Astrocyte of the hippocampus (primary cell): ENCODE measurements around the gene VAX1.
"Not testable (repeated sequence)": the region's sequence is repeated elsewhere in the genome, so short reads cannot be mapped to it uniquely, and the experiment has no call there.

Source experiments
- DNase-seq: peaks from one replicate; pipeline ENCODE4 v3.0.0; 2011; ENCODE audit warnings: low read depth, low spot score

VAX1 gene

GRCh38 chr10:117135026-117135372, 3.1 kb downstream of the VAX1 start:
- peak; percentile 42 for DNase-seq

- DNase-seq, result peak; percentile 63
These were observed 3.6 kb downstream of the VAX1 start for GRCh38 chr10:117134306-117135025.

- no peak for DNase-seq
These were observed 4.1 kb downstream of the VAX1 start for GRCh38 chr10:117134056-117134305.

DNA sequence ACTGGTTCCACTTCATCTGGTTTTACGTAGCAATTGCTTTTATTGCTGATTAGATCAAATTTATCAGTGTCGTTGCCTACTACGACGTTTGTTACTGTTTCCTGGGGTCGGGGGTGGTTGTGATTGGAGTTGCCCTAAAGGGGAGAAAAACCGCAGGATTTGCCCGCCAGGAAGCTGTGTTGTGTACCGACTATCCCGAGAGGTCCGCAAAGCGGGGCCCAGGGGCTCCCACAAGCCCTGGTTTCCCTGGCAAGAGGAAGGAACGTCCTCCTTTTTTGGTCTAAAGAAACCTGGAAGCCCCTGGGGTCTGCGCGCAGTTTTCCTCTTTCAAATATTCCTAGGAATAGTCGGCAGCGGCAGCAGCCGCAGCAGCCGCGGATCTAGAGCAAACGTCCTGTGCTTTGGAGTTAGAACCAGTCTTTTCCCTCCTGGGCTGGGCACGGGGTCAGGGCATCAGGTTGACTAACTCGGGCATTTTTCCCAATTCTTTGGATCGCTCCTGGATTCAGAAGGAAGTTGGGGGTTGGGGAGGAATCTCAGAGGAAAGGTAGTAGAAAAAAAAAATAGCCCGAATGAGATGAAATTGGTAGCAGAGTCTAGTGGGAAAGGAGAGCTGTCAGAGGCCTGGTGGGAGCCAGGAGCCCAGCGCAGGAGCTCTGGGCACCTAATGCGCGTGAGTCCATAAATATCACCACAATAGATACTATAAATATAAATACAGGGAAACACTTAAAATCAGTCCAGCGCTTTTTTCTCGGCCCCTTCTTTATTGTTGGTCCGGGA, 4.6 kb downstream of the VAX1 start:
- peak; percentile 50 for DNase-seq

DNA sequence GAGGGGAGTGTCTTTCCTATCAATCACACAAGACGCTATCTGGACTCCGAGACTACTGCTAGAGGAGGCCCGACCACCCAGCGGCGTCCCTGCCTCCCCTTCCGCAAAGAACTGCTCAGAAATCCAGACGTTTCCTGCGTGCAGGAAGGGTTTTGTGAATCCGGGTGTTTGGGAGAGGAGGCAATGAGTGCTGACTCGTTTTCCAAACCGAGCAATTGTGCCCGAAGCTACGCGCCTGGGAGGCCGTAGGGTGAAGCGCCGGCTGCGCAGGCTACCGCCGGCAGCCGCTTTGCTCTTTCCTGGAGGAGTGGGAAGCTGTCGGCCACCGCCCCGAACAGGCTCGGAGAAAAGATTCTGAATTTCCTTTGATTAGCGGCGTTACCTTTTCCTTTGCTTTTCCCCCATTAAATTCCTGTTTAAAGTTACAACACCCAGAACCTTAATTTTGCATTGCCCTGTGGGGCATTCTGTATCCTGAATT, 5.3 kb downstream of the VAX1 start:
- peak; percentile 51 for DNase-seq

GRCh38 chr10:117131376-117132327, 6.4 kb downstream of the VAX1 start:
- peak; percentile 42 for DNase-seq

DNA sequence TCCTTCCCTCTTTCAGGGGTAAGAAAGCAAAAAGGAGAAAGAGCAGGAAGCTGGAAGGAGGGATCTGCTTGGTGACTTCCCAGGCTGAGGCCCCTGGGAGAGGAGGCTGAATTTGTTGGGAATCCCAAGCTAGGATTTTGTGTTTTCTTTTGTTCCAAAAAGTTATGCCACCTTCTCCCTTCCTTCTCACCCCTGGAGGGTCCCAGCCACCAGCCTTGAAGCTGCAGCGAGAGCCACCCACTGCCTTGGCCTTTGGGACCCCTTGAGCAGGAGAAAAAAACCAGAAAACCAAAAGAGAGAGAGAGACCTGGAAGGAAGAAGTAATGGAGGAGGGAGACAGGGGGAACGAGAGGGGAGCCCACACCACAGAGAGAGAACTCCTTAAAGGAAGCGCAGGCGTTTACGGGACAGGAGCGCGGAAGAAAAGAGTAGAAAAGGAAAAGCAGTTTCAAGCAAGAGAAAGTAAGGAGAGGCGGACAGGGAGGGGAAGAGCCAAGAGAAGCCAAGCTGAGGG, 7.2 kb downstream of the VAX1 start:
- no peak for DNase-seq

DNA sequence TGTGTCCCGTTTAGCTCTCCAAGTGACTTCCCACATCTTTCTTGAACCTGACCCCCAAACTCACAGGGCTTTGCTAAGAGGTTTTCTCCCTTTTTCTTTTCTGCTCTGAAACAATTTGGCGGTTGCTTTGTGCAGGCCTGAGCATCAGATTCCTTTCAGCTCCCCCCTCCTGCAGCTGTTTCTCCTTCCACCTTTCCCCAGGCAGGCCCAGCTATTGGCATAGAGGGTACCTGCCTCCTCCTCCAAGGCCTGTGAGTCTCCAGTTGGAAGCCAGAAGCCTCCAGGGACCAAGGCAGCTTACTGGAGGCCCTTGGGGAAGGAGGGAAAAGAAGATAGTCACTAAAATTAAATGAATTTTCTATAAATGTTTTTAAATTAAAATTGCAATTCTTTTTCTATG, 7.7 kb downstream of the VAX1 start:
- DNase-seq, result no peak

- DNase-seq, result not testable (repeated sequence)
These were observed 11.4 kb downstream of the VAX1 start for GRCh38 chr10:117126645-117127044.

DNA sequence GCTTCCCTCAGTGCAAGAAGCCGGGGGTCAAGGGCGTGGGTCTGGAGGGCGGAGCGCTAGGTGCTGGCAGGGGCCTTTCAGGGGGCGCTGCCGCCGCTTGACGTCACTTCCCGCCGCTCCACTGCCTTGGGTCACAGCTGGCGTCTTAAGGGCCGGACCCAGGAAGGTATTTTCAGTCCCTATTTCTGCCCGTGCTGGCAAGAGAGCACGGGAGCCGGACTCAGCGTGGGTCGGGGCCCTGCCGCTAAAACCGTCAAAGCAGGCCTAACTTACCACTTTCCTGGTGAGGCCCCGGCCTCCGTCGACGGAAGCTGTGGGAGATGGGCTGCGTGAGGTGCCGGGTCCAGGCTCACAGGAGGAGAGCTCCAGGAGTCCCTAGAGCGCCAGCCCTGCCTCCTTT, 12.0 kb downstream of the VAX1 start:
- DNase-seq, result no peak

DNA sequence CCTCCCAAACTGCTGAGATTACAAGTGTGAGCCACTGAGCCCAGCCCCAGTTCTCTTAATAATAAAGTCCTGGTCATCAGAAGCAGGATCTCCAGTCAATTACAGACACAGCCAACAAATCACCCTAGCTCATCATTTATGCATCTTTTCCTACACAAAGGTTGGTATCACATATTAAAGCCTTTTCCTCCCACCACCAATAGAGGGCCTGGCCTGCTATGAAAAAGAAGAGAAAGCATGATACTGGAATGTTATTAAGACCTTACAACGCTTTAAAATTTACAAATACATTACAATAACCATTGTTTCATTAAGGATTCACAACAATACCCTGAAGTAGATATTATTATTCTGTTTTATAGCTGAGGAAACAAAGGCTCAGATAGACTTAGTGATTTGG, 25.9 kb downstream of the VAX1 start:
- DNase-seq, result no peak

- no peak for DNase-seq
These were observed 30.8 kb downstream of the VAX1 start for GRCh38 chr10:117107238-117107637.

DNA sequence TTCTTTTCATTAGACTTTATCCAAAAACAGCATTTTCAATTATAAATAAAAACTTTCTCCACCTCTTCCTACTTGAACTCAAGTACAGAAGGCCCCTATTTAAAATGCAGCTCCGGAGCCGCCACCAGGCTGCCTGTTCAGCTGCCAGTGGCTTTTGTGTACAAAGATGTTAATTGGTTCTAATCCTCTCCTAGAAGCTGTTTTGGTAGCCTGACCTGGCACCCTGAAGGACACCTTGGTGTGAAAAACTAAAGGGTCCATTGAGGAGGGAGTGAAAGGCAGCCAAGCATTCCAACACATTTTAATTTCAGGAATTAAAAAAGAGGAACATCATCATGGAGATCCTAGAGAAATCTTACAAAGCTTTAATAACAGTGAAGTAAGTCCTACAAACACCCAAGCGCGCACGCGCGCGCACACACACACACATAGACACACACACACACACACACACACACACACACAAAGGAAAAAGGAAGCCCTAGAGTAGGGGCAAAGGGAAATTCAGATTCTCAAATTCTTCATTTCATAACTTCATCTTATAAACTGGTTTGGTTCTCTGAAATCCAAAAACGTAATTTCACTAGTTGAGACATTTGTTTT, 41.4 kb downstream of the VAX1 start:
- peak; percentile 27 for DNase-seq

GRCh38 chr10:117094856-117095255, 43.2 kb downstream of the VAX1 start:
- no peak for DNase-seq

DNA sequence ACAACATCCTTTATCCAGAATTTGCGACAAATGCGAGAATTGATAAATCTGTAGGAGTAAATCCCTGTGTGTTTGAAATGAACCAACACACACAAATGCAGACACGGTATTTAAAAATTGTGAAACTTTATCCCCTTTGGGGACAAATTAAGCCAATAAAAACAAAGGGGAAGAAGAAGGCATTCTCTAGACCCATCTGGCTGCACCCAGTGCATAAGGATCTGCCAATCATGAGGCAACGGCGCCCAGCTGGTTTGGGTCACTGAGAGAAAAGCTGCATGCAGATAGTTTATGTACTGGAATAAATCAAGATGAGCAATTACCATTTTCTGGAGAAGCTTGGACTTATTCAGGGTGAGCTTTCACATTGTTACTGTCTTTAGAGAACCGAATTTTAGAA, 45.7 kb downstream of the VAX1 start:
- DNase-seq, result no peak

DNA sequence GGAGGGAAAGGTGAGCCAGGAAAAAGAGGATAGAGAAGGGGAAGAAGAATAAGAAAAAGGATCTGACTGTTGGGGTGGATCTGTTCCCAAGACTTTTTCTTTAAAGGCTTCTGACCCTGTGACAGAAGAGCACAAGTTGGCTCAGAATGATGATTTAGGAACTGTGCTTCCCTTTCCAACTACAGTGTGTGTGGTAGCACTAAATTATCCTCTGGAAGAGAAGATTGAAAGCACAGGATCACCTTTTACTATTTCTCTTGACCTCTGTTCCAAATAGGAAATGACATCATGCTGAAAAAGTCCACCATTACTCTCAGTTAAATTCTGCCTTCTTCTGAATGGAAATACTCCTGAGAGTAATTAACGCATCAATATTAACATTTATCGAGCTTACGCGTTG, 47.2 kb downstream of the VAX1 start:
- no peak for DNase-seq

- DNase-seq, result no peak
These were observed 50.5 kb downstream of the VAX1 start for GRCh38 chr10:117087521-117087920.

GRCh38 chr10:117086546-117086945, 51.5 kb downstream of the VAX1 start:
- DNase-seq, result no peak

DNA sequence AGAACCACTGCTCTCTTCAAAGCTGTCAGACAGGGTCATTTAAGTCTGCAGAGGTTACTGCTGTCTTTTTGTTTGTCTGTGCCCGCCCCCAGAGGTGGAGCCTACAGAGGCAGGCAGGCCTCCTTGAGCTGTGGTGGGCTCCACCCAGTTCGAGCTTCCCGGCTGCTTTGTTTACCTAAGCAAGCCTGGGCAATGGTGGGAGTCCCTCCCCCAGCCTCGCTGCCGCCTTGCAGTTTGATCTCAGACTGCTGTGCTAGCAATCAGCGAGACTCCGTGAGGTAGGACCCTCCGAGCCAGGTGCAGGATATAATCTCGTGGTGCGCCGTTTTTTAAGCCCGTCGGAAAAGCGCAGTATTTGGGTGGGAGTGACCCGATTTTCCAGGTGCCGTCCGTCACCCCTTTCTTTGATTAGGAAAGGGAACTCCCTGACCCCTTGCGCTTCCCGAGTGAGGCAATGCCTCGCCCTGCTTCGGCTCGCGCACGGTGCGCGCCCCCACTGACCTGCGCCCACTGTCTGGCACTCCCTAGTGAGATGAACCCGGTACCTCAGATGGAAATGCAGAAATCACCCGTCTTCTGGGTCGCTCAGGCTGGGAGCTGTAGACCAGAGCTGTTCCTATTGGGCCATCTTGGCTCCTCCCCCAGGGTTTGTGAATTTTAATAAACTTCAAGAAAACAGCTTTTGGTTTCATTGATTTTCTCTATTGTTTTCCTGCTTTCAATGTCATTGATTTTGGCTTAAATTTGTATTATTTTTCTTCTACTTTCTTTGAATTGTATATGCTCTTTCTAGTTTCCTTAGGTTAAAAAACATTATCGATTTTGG, 53.4 kb downstream of the VAX1 start:
- DNase-seq, result not testable (repeated sequence)
